Lung (tissue), 12 donors: ENCODE data around the gene SCD. TPM values are rescaled to one million over a fixed set of nuclear protein-coding genes. Genes with fewer than 3 reads are reported as not detected.

Source experiments
- ATAC-seq: fragments of 200-7000 bp; cut with Tn5 transposase; one replicate; pipeline ENCODE4 v1.9.1; 2020; ENCODE audit warnings: moderate number of reproducible peaks; ENCODE audit not compliant: insufficient read depth, low FRiP score
- DNase-seq, 3 donors: peaks; one replicate each; pipeline ENCODE4 v3.0.0-alpha.2; 2013 to 2017
- H3K27ac ChIP-seq, 2 donors: one replicate each; pipeline ENCODE4 v1.5.1; 2013; ENCODE audit warnings: mild to moderate bottlenecking in 2 of 2, moderate library complexity in 2 of 2, control low read depth in 1 of 2, inconsistent platforms in 1 of 2, low read depth in 1 of 2, low read length in 1 of 2
- H3K27me3 ChIP-seq, 3 donors: one replicate each; pipeline ENCODE4 v1.5.1; 2013; ENCODE audit warnings: low read length in 2 of 3; ENCODE audit not compliant: control insufficient read depth in 3 of 3, insufficient read depth in 3 of 3
- H3K36me3 ChIP-seq, 4 donors: one replicate each; pipeline ENCODE4 v1.5.1; 2013; ENCODE audit warnings: low read length in 4 of 4, mild to moderate bottlenecking in 1 of 4, moderate library complexity in 1 of 4; ENCODE audit not compliant: control insufficient read depth in 4 of 4, insufficient read depth in 4 of 4
- H3K4me1 ChIP-seq, 5 donors: one replicate each; pipeline ENCODE4 v1.5.1; 2013; ENCODE audit warnings: low read length in 5 of 5, mild to moderate bottlenecking in 2 of 5, moderate library complexity in 1 of 5; ENCODE audit not compliant: control insufficient read depth in 5 of 5, insufficient read depth in 5 of 5
- H3K4me3 ChIP-seq: one replicate; pipeline ENCODE4 v1.5.1; 2013; ENCODE audit warnings: mild to moderate bottlenecking, control low read depth, moderate library complexity
- H3K9ac ChIP-seq, 2 donors: one replicate each; pipeline ENCODE4 v1.5.1; 2013; ENCODE audit warnings: low read length in 2 of 2, control low read depth in 1 of 2; ENCODE audit not compliant: insufficient read depth in 1 of 2
- H3K9me3 ChIP-seq, 4 donors: one replicate each; pipeline ENCODE4 v1.5.1; 2013; ENCODE audit warnings: low read length in 3 of 4, mild to moderate bottlenecking in 1 of 4, moderate library complexity in 1 of 4; ENCODE audit not compliant: control insufficient read depth in 4 of 4, insufficient read depth in 3 of 4
- WGBS, 2 donors: extraction: QIAGEN DNeasy Blood & Tissue Kit; methylation state at CpG; one replicate each; pipeline ENCODE4 v1.1.7; 2013; 5-methylcytosine and 5-hydroxymethylcytosine counted together
- polyA plus RNA-seq, 2 donors: library from polyadenylated mRNA; stranded (reverse); fragments of 200-250 nt; gene quantifications; one replicate each; pipeline ENCODE4 v1.2.1, GENCODE V29; 2013
- total RNA-seq, 2 donors: library from RNA; depleted of rRNA in 1 of 2; stranded (reverse); fragments of >200 nt in 1 of 2; gene quantifications; one replicate each; pipeline ENCODE4 v1.2.1, GENCODE V29; 2014 to 2021
- TF ChIP-seq, protein P1 (sequence below): IDR thresholded peaks from 2 replicates; pipeline ENCODE4 v1.5.1; 2012; ENCODE audit warnings: mild to moderate bottlenecking; ENCODE audit errors: control extremely low read depth, extremely low read depth
- donor health status: control.
- donor health status: control.
- donor health status: Bipolar disorder and iron deficiency.
- donor health status: healthy.
- donor health status: DM: yes; HTN: yes; CAD: no.

SCD gene
- total and polyA plus RNA-seq, 4 donors, result 136 to 383 (median 239) TPM

GRCh38 chr10:100360234-100360633, 13.2 kb downstream of the SCD start:
- no peak for ATAC-seq
- H3K27ac ChIP-seq, result no peak overlapping the region
- WGBS, 2 donors, result 73 to 81% methylated on average over 6 of the region's 6 CpGs
- H3K9me3 ChIP-seq, result no peaks in the 10 kb centered on the region
- TF ChIP-seq, protein P1, sequence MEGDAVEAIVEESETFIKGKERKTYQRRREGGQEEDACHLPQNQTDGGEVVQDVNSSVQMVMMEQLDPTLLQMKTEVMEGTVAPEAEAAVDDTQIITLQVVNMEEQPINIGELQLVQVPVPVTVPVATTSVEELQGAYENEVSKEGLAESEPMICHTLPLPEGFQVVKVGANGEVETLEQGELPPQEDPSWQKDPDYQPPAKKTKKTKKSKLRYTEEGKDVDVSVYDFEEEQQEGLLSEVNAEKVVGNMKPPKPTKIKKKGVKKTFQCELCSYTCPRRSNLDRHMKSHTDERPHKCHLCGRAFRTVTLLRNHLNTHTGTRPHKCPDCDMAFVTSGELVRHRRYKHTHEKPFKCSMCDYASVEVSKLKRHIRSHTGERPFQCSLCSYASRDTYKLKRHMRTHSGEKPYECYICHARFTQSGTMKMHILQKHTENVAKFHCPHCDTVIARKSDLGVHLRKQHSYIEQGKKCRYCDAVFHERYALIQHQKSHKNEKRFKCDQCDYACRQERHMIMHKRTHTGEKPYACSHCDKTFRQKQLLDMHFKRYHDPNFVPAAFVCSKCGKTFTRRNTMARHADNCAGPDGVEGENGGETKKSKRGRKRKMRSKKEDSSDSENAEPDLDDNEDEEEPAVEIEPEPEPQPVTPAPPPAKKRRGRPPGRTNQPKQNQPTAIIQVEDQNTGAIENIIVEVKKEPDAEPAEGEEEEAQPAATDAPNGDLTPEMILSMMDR, result no peak
- no peak for DNase-seq
- no peak overlapping the region for H3K9ac ChIP-seq
- H3K27me3 ChIP-seq, result no peaks in the 10 kb centered on the region
- H3K4me1 ChIP-seq, result peaks cover 2 to 13% (median 4%) of the 10 kb centered on the region in 5 donors
- H3K36me3 ChIP-seq, result peaks cover 0 to 15% (median 0%) of the 10 kb centered on the region in 4 donors
- no peak overlapping the region for H3K4me3 ChIP-seq

DNA sequence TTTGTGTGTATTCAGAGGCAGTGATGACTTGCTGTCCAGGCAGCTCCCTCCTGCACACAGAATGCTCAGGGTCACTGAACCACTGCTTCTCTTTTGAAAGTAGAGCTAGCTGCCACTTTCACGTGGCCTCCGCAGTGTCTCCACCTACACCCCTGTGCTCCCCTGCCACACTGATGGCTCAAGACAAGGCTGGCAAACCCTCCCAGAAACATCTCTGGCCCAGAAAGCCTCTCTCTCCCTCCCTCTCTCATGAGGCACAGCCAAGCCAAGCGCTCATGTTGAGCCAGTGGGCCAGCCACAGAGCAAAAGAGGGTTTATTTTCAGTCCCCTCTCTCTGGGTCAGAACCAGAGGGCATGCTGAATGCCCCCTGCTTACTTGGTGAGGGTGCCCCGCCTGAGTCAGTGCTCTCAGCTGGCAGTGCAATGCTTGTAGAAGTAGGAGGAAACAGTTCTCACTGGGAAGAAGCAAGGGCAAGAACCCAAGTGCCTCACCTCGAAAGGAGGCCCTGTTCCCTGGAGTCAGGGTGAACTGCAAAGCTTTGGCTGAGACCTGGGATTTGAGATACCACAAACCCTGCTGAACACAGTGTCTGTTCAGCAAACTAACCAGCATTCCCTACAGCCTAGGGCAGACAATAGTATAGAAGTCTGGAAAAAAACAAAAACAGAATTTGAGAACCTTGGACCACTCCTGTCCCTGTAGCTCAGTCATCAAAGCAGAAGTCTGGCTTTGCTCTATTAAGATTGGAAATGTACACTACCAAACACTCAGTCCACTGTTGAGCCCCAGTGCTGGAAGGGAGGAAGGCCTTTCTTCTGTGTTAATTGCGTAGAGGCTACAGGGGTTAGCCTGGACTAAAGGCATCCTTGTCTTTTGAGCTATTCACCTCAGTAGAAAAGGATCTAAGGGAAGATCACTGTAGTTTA, 15.8 kb downstream of the SCD start:
- Histone ChIP-seq H3K27ac (no peak overlapping the region), H3K27me3 (no peaks in the 10 kb centered on the region), H3K9me3 (no peaks in the 10 kb centered on the region), H3K4me3 (no peak overlapping the region), H3K9ac (no peak overlapping the region), H3K4me1 (peaks cover 2 to 13% (median 5%) of the 10 kb centered on the region in 5 donors), H3K36me3 (peaks cover 0 to 8% (median 0%) of the 10 kb centered on the region in 4 donors)
- TF ChIP-seq, protein P1, result no peak
- no peak for ATAC-seq
- no peak for DNase-seq
- WGBS, 2 donors, result 84 to 90% methylated on average over 6 of the region's 6 CpGs

GRCh38 chr10:100364175-100364574, 17.1 kb downstream of the SCD start:
- H3K4me1 ChIP-seq, result peaks cover 0 to 9% (median 4%) of the 10 kb centered on the region in 5 donors
- no peaks in the 10 kb centered on the region for H3K27me3 ChIP-seq
- no peak for DNase-seq
- WGBS, 2 donors, result 94 to 95% methylated on average over 3 of the region's 3 CpGs
- H3K27ac ChIP-seq, result no peak overlapping the region
- peaks cover 0 to 5% (median 0%) of the 10 kb centered on the region in 4 donors for H3K36me3 ChIP-seq
- no peaks in the 10 kb centered on the region for H3K9me3 ChIP-seq
- no peak overlapping the region for H3K4me3 ChIP-seq
- TF ChIP-seq, protein P1, result no peak
- H3K9ac ChIP-seq, result no peak overlapping the region
- no peak for ATAC-seq
